Right ventricle myocardium inferior (tissue), 1 donor: Measurements from ENCODE around the gene UGT1A10. TPM values are rescaled to one million over a fixed set of nuclear protein-coding genes. Genes with fewer than 3 reads are reported as not detected.
"Not testable (repeated sequence)": the region's sequence is repeated elsewhere in the genome, so short reads cannot be mapped to it uniquely, and the experiment has no call there.

Experiments
- ATAC-seq: fragments of 200-7000 bp; cut with Tn5 transposase; one replicate; pipeline ENCODE4 v1.9.1; 2020; ENCODE audit warnings: mild to moderate bottlenecking, moderate library complexity
- DNase-seq: peaks from one replicate; pipeline ENCODE4 v3.0.0; 2021; ENCODE audit errors: missing footprints
- intact Hi-C: fragments of 100-400 bp; cut with DNase I; formaldehyde crosslinking; loops from one replicate; pipeline ENCODE4 v1.11.0; 2022
- total RNA-seq: library from RNA; stranded (reverse); fragmentation: NEBNext Ultra II Directional; extraction: Animal tissue kit (Norgen Biotek cat#: 25700); gene quantifications from one replicate; pipeline ENCODE4 v1.2.1, GENCODE V29; 2021
- donor health status: DM: no; HTN: yes; CAD: no; lungs with severe emphysema.

Gene UGT1A10
- total RNA-seq, 1 donor from 2014 or later = not detected

- ATAC-seq (no peak), DNase-seq (no peak)
- intact Hi-C loops = no loop called here
Measured at GRCh38 chr2:233713262-233713615, 77.0 kb downstream of the UGT1A10 start.

GRCh38 chr2:233714121-233714520 is 77.9 kb downstream of the UGT1A10 start:
- intact Hi-C loops = no loop called here
- no peak for DNase-seq
- no peak for ATAC-seq

- DNase-seq (no peak), ATAC-seq (no peak)
- intact Hi-C loops = no loop called here
Measured at GRCh38 chr2:233718552-233718951, 82.3 kb downstream of the UGT1A10 start, which contains the start of gene UGT1A4. TSS of gene UGT1A4 (plus strand) at chr2:233718736. CDS start at chr2:233718821, 85 bp downstream.

- intact Hi-C loops = no loop called here
- ATAC-seq (no peak), DNase-seq (no peak)
Measured at GRCh38 chr2:233728723-233729301, 92.6 kb downstream of the UGT1A10 start, which contains the start of gene UGT1A3. TSS of gene UGT1A3 (plus strand) at chr2:233729042. CDS start at chr2:233729127, 85 bp downstream.

DNA sequence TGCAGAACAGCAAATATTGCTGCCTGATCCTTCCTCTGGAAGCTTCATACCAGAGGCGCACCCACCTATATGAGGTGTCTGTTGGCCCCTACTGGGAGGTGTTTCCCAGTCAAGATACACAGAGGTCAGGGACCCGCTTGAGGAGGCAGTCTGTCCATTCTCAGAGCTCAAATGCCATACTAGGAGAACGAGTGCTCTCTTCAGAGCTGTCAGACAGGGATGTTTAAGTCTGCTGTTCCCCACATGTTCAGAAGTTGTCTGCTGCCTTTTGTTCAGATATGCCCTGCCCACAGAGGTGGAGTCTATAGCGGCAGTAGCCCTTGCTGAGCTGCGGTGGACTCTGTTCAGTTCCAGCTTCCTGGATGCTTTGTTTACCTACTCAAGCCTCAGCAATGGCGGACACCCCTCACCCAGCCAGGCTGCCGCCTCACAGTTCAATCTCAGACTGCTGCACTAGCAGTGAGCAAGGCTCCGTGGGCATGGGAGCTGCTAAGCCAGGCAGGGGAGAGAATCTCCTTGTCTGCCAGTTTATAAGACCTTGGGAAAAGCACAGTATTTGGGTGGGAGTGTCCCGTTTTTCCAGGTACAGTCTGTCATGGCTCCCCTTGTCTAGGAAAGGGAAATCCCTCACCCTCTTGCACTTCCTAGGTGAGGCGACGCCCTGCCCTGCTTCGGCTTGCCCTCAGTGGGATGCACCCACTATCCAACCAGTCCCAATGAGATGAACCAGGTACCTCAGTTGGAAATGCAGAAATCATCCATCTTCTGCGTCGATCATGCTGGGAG is 100.8 kb downstream of the UGT1A10 start:
- DNase-seq, ATAC-seq, intact Hi-C loops: not testable (repeated sequence)

- no peak for ATAC-seq
- no peak for DNase-seq
- intact Hi-C loops = no loop called here
Measured at GRCh38 chr2:233740870-233741269, 104.6 kb downstream of the UGT1A10 start.

- intact Hi-C loops = no loop called here
- peak; percentile 58 for DNase-seq
- no peak for ATAC-seq
Measured at GRCh38 chr2:233743464-233744259, 107.4 kb downstream of the UGT1A10 start.

- ATAC-seq (no peak), DNase-seq (no peak)
- intact Hi-C loops = no loop called here
Measured at GRCh38 chr2:233745073-233745755, 109.0 kb downstream of the UGT1A10 start.

DNA sequence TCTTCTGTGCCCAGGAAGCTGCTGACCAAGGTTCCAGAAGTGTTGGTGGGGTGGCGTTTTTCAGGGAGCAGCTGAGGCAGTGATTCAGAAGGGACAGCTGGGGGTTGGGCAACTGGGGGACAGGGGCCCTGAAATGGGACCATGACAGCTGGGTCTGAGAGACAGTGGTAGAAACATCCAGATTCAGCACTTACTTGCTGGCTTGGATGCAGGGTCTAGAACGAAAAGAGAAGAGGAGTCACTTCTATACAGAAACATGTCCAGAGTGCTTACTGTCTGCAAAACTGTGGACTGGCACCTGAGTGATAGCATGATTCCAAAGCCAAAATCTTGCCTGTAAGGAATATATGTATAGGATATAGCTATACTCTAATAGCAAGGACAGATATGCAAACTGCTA is 109.6 kb downstream of the UGT1A10 start:
- DNase-seq, ATAC-seq, intact Hi-C loops: not testable (repeated sequence)

DNA sequence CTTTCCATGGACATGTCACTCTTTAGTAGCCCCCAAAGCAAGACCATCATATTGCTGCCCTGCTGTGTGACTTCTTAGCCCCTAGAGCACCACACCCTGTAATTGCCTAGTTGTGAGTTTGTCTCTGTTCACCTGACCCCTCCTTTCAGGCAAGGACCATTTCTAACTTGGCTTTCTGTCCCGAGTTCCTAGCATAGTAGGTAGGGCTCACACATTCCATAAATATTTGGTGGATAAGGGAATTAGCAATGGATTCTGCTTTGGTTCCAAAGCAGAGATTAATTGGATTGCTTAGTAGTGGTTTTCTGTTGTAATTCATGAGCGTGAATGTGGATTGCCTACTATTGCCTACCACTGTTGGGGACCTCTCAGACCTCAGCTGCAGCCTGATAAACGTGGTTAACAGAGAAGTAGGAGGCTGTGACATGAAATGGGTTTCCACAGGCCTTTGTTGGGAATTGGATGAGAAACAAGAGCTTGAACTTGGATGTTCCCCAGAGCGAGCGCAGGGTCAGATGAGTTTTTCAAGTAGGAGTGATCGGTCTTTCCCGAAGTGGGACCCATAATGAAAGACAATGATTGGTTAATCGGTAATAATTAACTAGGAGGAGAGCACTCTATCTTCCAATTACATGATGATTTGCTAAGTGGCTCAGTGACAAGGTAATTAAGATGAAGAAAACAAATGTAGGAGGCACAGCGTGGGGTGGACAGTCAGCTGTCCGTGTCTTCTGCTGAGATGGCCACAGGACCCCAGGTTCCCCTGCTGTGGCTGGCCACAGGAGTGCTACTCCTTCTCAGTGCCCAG is 110.4 kb downstream of the UGT1A10 start:
- ATAC-seq (no peak), DNase-seq (no peak)
- intact Hi-C loops = no loop called here

GRCh38 chr2:233747283-233747544 is 111.0 kb downstream of the UGT1A10 start:
- no peak for DNase-seq
- ATAC-seq = no peak
- intact Hi-C loops = no loop called here

DNA sequence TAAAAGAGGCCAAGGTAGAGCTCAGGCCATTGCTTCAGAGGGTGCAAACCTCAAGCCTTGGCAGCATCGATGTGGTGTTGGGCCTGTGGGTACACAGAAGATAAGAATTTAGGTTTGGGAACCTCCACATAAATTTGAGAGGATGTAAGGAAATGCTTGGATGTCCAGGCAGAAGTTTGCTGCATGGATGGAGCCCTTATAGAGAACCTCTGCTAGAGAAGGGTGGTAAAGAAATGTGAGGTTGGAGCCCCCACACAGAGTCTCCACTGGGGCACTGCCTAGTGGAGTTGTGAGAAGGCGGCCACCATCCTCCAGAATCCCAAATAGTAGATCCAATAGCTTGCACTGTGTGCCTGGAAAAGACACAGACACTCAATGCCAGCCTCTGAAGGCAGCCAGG is 114.4 kb downstream of the UGT1A10 start:
- intact Hi-C loops, ATAC-seq, DNase-seq: not testable (repeated sequence)

GRCh38 chr2:233751212-233752009 is 115.2 kb downstream of the UGT1A10 start:
- DNase-seq, ATAC-seq, intact Hi-C loops: not testable (repeated sequence)

GRCh38 chr2:233754872-233755611 is 118.8 kb downstream of the UGT1A10 start:
- intact Hi-C loops = no loop called here
- no peak for DNase-seq
- ATAC-seq = no peak

DNA sequence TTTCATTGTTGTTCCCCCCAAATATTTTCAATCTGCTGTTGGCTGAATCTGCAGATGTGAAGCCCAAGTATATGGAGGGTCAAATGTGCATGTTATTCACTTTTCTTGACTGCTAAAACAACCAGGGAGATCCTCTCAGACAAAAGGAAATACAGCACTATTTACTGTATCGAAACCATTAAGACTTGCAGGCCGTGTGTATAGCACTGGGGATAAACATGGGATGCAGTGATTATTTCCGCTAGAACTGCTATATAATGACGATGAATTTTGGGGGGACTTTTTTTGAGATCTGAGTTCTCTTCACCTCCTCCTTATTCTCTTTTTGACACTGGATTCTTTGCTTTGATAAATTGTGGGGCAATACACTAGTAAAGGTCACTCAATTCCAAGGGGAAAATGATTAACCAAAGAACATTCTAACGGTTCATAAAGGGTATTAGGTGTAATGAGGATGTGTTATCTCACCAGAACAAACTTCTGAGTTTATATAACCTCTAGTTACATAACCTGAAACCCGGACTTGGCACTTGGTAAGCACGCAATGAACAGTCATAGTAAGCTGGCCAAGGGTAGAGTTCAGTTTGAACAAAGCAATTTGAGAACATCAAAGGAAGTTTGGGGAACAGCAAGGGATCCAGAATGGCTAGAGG is 120.3 kb downstream of the UGT1A10 start:
- intact Hi-C loops = no loop called here
- no peak for ATAC-seq

GRCh38 chr2:233758141-233758540 is 121.9 kb downstream of the UGT1A10 start:
- intact Hi-C loops = no loop called here
- ATAC-seq = no peak
- DNase-seq = no peak

More for the DNA sequence above, 120.3 kb downstream of the UGT1A10 start:
- DNase-seq = no peak
